Retinal pigment epithelial cell (primary cell): Measurements from ENCODE around the gene KAZALD1.

Experiments
- DNase-seq: peaks from one replicate; pipeline ENCODE4 v3.0.0-alpha.2; 2010; ENCODE audit warnings: low read depth
- H3K4me3 ChIP-seq: 2 replicates; pipeline ENCODE4 v1.5.1; 2011; ENCODE audit warnings: mild to moderate bottlenecking, low read length, control low read depth, moderate library complexity
- CTCF ChIP-seq: conservative IDR thresholded peaks from 2 replicates; pipeline ENCODE4 v1.5.1; 2011; ENCODE audit warnings: low read depth, low read length, control low read depth, inconsistent platforms

The KAZALD1 gene

GRCh38 chr10:101079874-101080273 is 18.1 kb downstream of the KAZALD1 start:
- no peak for TF ChIP-seq CTCF
- DNase-seq, result no peak
- H3K4me3 ChIP-seq, result no peak overlapping the region

GRCh38 chr10:101080933-101081931 is 19.4 kb downstream of the KAZALD1 start:
- H3K4me3 ChIP-seq, result no peak overlapping the region
- no peak for DNase-seq
- TF ChIP-seq CTCF, result no peak

GRCh38 chr10:101085846-101086245 is 24.1 kb downstream of the KAZALD1 start:
- TF ChIP-seq CTCF, result no peak
- no peak overlapping the region for H3K4me3 ChIP-seq
- no peak for DNase-seq

- TF ChIP-seq CTCF, result no peak
- no peak for DNase-seq
- H3K4me3 ChIP-seq, result no peak overlapping the region
These were observed 25.6 kb downstream of the KAZALD1 start for GRCh38 chr10:101087376-101087775.

GRCh38 chr10:101087965-101088364 is 26.2 kb downstream of the KAZALD1 start:
- no peak for DNase-seq
- no peak for TF ChIP-seq CTCF
- H3K4me3 ChIP-seq, result no peak overlapping the region

GRCh38 chr10:101089520-101090299 is 27.9 kb downstream of the KAZALD1 start:
- TF ChIP-seq CTCF, result no peak
- H3K4me3 ChIP-seq, result no peak overlapping the region
- no peak for DNase-seq
